GM12865 (cell line): ENCODE data around the gene AGXT.

ENCODE experiments used
- DNase-seq: peaks from one replicate; pipeline ENCODE4 v3.0.0; 2010; ENCODE audit warnings: low read depth
- H3K4me3 ChIP-seq: 2 replicates; pipeline ENCODE4 v1.5.1; 2011; ENCODE audit warnings: mild to moderate bottlenecking, low read depth, low read length, control low read depth
- CTCF ChIP-seq: IDR thresholded peaks from 2 replicates; pipeline ENCODE4 v1.5.1; 2011; ENCODE audit warnings: low read length, control low read depth, low read depth, inconsistent platforms; ENCODE audit not compliant: insufficient read depth; ENCODE audit errors: missing control alignments

AGXT gene

GRCh38 chr2:240872317-240873097 is 3.9 kb downstream of the AGXT start:
- no peak overlapping the region for H3K4me3 ChIP-seq
- TF ChIP-seq CTCF = no peak
- DNase-seq = no peak

- no peak for TF ChIP-seq CTCF
- DNase-seq = no peak
- H3K4me3 ChIP-seq = no peak overlapping the region
Measured at GRCh38 chr2:240873098-240873788, 4.6 kb downstream of the AGXT start.

GRCh38 chr2:240873805-240874714 is 5.4 kb downstream of the AGXT start:
- TF ChIP-seq CTCF = no peak
- no peak overlapping the region for H3K4me3 ChIP-seq
- no peak for DNase-seq

GRCh38 chr2:240874715-240875227 is 6.1 kb downstream of the AGXT start:
- no peak overlapping the region for H3K4me3 ChIP-seq
- TF ChIP-seq CTCF = no peak
- no peak for DNase-seq

DNA sequence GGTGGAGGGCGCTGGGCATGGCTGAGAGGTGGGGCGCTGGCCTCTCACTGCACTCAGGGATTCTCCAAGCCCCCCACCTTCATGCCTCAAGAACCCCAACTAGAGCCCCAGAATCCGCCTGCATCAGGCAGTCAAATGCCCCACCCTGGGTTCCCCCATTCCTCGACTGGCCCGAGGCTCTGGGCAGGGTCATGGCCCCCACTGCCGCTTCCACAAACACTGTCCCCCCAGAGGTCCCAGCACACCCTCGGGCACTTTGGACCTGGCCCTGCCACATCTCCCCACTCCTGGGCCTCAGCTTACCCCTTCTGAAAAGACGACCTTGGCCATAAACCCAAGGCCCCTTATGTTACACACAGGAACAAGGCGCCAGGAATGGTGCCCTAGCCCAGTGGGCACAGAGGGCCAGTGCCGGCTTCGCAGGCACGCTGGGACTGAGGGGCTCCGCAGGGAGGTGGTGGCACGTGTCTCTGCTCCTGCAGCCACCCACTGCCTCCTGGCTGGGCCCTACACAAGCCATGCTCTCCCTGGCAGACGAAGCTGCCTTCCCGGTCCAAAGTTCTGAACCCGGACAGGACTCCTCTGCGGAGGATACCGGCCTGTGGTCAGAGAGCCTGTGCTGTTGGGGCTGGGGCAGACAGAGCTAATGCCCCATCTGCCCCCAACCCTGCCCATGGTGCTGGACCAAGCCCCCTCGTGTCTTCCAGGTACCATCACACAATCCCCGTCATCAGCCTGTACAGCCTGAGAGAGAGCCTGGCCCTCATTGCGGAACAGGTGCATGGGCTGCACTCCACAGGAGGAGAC is 6.8 kb downstream of the AGXT start:
- DNase-seq = no peak
- H3K4me3 ChIP-seq = no peak overlapping the region
- no peak for TF ChIP-seq CTCF

DNA sequence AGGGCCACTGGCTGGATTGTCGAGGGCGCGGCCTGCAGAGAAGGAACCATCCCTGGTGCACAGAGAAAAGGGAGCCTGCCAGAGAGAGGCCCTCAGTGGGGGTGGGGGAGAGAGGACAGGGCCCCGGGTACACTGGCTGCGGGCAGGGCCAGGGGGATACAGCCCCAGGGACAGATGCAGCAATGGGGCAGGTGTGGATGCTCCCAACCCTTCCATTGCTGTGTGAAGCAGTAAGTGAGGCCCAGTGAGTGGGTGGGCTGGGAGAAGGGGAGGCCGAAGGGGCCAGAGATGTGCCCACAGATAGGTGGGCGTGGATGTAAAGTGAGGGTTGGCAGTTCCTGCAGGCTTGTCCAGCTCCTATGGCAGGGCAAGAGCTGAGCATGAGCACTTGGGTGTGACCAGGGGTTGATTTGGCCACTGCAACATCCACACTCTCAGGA is 7.4 kb downstream of the AGXT start:
- no peak for TF ChIP-seq CTCF
- no peak for DNase-seq
- no peak overlapping the region for H3K4me3 ChIP-seq
